Stimulated activated CD8-positive, alpha-beta memory T cell treated with anti-CD3 and anti-CD28 coated beads, Interleukin-4, amount 100 ng/mL, for 24 hours (primary cell): ENCODE measurements around the gene LRRC4.
A peak's percentile ranks its signal among the peaks of the same experiment; 100 is the strongest.

Experiments
- DNase-seq: peaks from one replicate; pipeline ENCODE4 v3.0.0-alpha.2; 2020; ENCODE audit warnings: low read depth

Gene LRRC4

DNA sequence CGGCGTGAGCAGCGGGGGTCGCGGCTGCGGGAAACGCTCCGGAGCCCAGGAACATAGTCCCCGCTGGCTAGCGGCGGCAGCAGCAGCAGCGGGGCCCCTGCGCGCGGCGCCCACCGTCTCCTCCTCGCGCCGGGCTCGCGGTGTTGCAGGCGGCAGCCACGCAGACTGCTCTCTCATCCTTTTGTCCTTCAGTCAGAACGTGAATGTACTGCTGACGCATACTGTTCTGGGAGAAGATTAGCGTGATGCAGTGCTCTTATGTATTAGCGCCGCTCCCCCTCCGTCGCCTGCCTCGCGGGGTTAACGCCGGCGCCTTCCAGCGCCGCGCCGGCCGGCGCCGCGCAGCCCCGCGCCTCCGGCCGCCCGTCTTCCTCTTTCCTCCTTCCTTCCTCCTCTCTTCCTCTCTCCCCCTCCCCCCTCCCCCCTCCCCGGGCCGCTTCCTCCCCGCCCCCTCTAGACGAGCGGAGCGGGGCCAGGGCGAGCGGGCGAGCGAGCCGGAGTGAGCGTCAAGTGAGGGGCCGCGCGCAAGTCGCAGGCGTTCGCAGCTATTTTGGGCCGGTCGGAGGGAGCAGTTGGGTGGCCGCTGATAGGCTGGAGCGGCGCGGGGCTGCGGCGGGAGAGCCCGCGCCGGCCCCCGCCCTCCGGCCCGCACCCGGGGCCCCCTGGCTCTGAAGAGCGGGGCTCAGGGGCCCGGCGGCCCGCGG lies 816 bp upstream of the LRRC4 start:
- peak; percentile 22 for DNase-seq

GRCh38 chr7:128030263-128030653 lies 979 bp downstream of the LRRC4 start:
- DNase-seq = no peak

- DNase-seq = no peak
Observed at GRCh38 chr7:128029405-128029995, 1.7 kb downstream of the LRRC4 start.

GRCh38 chr7:128027485-128027980 lies 3.7 kb downstream of the LRRC4 start:
- no peak for DNase-seq

DNA sequence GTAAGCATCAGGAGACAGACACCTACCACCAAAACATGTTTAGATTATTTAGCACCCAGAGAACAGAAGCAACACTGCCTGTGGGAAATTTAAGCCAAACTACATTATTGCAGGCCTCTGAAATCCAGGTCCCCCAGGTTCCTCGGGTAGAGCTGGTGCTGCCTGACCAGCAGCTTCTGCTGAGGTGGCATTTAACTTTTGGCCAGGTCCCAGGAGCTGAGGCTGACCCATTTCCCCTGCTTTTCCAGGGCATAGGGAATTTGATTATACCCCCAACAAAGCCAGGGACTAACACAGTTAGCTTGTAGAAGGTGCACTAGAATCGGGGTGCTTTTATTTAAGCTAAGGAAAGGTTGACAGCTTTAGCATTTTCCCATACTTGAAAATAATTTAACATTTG lies 4.7 kb downstream of the LRRC4 start:
- no peak for DNase-seq

DNA sequence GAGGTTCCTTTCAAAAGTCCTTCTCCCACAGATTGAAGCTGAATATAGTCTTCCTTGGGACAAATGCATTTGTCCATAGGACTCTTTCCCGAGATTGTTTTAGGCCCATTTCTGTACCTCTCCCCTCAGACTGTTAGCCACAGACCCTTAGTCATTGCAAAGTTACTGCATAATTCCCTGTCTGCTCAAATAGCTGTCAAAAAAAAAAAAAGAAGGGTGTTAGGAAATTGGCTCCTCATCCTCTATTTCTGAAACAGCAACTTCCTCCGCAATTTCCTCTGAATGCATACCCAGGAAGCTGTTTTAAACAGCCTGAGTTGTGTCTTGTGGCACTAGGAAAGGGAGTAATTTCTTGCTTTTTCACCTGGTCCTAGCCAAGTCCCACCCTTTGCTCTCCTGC lies 5.4 kb downstream of the LRRC4 start:
- no peak for DNase-seq

DNA sequence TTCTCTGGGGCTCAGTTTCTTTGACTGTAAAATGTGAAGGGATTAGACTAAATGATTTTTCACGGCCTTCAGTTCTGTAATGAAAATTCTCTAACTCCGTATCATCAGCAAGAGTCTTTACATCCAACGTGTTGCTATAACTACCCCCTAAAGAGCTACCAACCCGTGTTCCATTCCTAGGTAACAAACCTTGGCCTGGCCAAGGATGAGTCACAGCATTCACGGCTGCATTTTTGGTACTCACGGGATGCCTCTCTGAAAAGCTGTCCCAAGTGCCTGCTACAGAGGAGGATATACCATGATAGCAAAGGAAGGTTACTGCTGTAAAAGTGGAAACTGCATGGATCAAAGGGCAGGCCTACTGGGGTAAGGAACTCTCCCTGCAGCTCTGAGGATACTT lies 5.9 kb downstream of the LRRC4 start:
- no peak for DNase-seq

GRCh38 chr7:128024151-128024550 lies 7.1 kb downstream of the LRRC4 start:
- no peak for DNase-seq

DNA sequence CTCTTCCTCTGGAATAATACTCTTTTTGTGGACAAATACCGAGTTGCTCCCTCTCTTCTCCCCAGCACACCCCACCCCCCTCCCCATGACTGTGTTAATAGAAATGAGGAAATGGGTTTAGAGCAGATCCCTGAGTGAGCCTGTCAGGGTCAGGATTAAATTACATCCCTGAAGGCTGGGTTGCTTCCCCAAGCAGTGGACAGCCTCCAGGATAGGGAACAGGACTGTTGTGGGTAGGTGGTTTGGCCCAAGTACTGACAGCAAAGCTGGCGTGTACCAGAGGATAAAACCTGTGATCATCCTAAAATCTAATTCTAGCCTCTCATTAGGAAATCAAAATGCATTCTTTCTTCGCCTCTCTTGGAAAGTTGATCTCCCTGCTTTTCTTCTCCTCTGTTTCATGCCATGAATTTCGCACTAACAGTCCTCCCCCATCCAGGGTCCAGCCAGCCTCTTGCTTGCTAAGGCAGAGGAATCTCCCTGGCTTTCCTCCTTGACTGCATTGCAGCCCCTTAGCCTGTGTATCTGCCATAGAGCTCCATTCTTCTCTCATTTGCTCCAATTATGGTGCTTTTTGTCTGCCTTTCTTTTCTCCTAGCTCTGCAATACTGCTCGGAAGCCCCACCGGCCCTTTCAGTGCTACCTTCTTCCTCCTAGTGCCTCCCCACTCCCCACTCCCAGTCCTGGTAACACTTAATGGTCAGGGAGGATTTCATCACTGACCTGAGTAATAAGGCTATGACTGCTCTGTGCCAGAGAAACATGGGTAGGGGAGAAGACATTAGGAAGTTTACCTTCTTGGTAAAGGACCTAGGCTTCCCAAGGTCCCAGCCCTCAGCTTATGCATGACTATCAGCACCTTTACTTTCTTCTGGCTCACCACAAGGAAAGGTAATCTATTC lies 8.4 kb downstream of the LRRC4 start:
- no peak for DNase-seq

- no peak for DNase-seq
Observed at GRCh38 chr7:128021366-128021765, 9.9 kb downstream of the LRRC4 start.

DNA sequence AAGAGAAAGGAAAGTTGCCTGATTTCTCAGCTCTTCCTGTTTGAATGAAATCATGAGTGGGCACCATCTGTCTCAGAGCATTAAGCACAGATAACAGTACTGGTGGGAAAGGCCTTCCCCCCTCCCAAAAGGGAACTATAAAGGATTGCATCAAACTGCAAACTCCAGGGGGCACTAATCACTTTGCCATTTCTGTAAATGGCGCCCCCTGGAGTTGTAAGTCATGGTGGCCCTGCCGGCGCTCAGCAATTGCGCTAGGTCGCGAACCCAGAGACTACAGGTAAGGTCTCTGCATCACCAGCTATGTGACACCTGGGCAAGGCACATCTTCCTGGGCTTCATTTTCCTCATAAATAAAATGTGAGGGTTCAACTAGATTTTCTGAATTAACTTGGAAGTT lies 11.1 kb downstream of the LRRC4 start:
- DNase-seq = no peak

DNA sequence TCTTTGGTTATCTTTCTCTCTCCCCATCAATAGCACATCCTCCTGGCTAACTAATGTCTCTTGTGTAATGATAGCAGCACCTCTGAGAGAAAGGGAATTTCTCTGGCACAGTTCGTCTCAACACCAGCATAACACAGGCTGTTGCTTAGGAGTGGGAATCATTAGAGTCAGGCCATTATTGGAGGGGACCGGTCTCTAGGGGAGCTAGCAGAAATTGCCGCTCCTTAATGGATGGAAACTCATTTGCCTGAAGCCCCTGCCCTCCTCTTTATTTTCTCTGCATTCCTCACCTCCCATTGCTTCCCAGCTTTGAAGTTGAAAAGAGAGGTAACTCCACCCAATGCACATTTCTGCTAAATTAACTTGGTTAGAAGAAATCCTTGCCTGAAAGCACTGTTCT lies 11.9 kb downstream of the LRRC4 start:
- DNase-seq = no peak

DNA sequence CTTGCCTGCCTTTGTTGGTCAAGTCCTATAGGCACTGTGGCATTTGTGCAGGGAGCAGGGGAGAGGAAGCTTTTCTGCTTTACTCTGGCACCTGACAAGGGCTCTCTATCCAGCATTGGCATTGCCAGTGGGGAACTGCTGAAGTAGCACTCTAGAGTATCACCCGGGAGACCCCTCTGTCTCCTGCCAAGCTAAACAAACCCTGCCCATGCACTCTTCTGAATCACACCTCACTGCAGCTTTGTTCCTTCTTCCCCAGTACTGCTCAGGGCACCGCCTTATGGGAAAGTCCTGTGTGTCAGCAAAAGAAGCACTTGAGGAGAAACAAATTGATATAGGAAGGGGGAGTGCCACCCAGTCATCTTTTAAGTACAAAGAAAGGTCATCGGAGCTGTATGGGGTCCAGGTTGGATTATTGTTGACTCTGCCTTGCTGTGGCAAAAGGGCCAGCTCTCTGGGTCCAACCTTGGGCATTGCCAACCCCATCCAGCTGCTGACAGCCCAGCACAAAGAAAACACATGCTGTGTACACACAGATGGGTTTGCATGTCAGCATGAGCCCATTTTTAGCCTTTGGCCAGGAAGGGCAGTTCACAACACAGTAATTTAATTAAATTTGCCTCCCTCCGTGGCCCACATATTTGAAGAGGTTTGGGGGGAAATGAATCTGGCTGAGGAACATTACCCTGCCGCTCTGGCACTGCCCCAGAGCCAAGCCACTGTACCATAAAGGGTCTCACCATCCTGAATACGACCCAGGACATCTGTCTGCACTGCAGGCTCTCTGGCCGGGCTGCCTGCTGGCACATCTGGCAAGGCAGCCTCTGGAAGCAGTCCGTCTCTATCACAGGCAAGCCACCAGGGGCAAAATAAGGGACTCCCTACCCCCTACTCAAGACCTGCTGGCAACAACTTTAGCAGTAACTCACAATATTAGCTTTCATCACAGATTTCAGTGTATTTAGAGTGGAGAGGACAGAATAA lies 13.1 kb downstream of the LRRC4 start:
- DNase-seq = no peak

- DNase-seq = no peak
Observed at GRCh38 chr7:128017460-128017859, 13.8 kb downstream of the LRRC4 start.

GRCh38 chr7:128014811-128015210 lies 16.4 kb downstream of the LRRC4 start:
- no peak for DNase-seq

DNA sequence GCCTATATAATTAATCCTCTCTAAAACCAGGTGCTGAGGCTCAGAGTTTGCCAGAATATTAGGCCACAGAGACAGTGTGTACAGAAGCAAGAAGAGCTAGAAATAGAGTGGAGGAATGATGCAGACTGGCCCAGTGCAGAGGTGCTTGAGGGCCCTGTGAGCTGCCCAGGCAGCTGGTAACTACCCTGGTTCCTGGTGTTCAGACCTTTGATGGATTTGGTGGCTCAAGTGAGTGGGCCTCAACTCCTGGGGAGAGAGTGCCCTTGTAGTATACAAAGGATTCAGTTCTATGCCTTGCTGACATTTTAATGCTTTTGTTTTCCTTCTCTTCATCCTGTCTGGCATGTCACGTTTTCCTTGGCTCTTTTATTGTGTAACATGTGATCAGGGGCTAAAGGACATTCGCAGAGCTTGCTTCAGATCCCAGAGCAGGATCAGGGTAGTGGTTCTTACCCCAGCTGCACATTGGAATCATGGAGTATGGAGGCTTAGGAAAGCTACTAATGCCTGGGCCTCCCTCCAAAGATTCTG lies 20.0 kb downstream of the LRRC4 start:
- DNase-seq = no peak

GRCh38 chr7:128010391-128011127 lies 20.7 kb downstream of the LRRC4 start:
- DNase-seq = no peak

- DNase-seq = no peak
Observed at GRCh38 chr7:128008744-128009143, 22.5 kb downstream of the LRRC4 start.

DNA sequence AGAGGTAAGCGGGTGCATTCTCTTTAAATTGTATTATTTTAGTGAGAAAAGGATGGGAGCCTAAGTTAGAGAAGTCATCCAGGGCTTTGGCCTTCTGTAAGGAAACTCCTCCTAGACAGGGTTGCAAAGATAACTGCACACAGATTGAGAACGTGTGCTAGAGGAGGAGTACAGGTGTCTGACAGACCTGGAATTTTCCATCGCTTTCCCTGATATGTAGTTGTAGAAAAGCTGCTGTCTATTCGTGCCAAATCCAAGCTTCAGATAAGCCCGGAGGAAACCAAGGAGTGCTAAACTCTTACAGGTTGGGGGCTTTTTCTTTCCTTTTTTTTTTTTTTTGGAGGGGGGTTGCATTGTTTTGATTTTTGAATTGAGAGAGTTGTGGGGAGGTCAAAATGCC lies 23.1 kb downstream of the LRRC4 start:
- no peak for DNase-seq

- DNase-seq = no peak
Observed at GRCh38 chr7:128007303-128007680, 23.9 kb downstream of the LRRC4 start.
